Stimulated activated CD4-positive, alpha-beta T cell treated with anti-CD3 and anti-CD28 coated beads, Interleukin-15, amount 100 ng/mL, for 24 hours (primary cell): ENCODE results near the gene NR2F2.

Source experiments
- DNase-seq: peaks from one replicate; pipeline ENCODE4 v3.0.0-alpha.2; 2020

Gene NR2F2

GRCh38 chr15:96355568-96356187 is 25.2 kb downstream of the NR2F2 start:
- DNase-seq: no peak

- peak; percentile 83 for DNase-seq
These were observed 26.3 kb downstream of the NR2F2 start for GRCh38 chr15:96356494-96357455.

GRCh38 chr15:96358001-96358801 is 27.7 kb downstream of the NR2F2 start:
- no peak for DNase-seq

GRCh38 chr15:96358821-96359615 is 28.5 kb downstream of the NR2F2 start:
- no peak for DNase-seq

GRCh38 chr15:96359616-96360521 is 29.4 kb downstream of the NR2F2 start:
- DNase-seq: no peak

GRCh38 chr15:96360581-96361308 is 30.2 kb downstream of the NR2F2 start:
- DNase-seq: no peak

GRCh38 chr15:96361309-96362010 is 31.0 kb downstream of the NR2F2 start:
- no peak for DNase-seq

- DNase-seq: no peak
These were observed 31.7 kb downstream of the NR2F2 start for GRCh38 chr15:96362011-96362754.

GRCh38 chr15:96362755-96363651 is 32.5 kb downstream of the NR2F2 start:
- DNase-seq: no peak

GRCh38 chr15:96363707-96364106 is 33.2 kb downstream of the NR2F2 start:
- no peak for DNase-seq

- DNase-seq: no peak
These were observed 35.5 kb downstream of the NR2F2 start for GRCh38 chr15:96365781-96366525.

GRCh38 chr15:96366526-96366877 is 36.0 kb downstream of the NR2F2 start:
- DNase-seq: no peak

GRCh38 chr15:96367311-96368200 is 37.1 kb downstream of the NR2F2 start:
- no peak for DNase-seq

- DNase-seq: no peak
These were observed 38.9 kb downstream of the NR2F2 start for GRCh38 chr15:96369351-96369750.

GRCh38 chr15:96369825-96370621 is 39.5 kb downstream of the NR2F2 start:
- no peak for DNase-seq

GRCh38 chr15:96372554-96372953 is 42.1 kb downstream of the NR2F2 start:
- no peak for DNase-seq
